DND-41 (cell line): ENCODE data around the gene ELF4.
A peak's percentile ranks its signal among the peaks of the same experiment; 100 is the strongest.

Source experiments
- ATAC-seq: fragments of 200-7000 bp; cut with Tn5 transposase; 3 replicates; pipeline ENCODE4 v1.9.1; 2021; ENCODE audit warnings: low read depth; ENCODE audit not compliant: insufficient read depth
- DNase-seq: peaks from one replicate; pipeline ENCODE4 v3.0.0-alpha.2; 2020
- H2AFZ ChIP-seq: 2 replicates; pipeline ENCODE4 v1.6.0; 2012; ENCODE audit warnings: low read depth, low read length
- H3K27ac ChIP-seq: 2 replicates; pipeline ENCODE4 v1.5.1; 2012; ENCODE audit warnings: low read length, inconsistent platforms
- H3K27me3 ChIP-seq: fragments of 200-600 bp; sonication (generic); 2 replicates; pipeline ENCODE4 v1.6.0; 2012; ENCODE audit warnings: low read length, mild to moderate bottlenecking, inconsistent platforms; ENCODE audit not compliant: insufficient read depth, poor library complexity
- H3K36me3 ChIP-seq: 2 replicates; pipeline ENCODE4 v1.5.1; 2012; ENCODE audit warnings: low read length, inconsistent platforms; ENCODE audit not compliant: insufficient read depth
- H3K4me1 ChIP-seq: 2 replicates; pipeline ENCODE4 v1.5.1; 2012; ENCODE audit warnings: mild to moderate bottlenecking, low read length; ENCODE audit not compliant: insufficient read depth
- H3K4me2 ChIP-seq: 2 replicates; pipeline ENCODE4 v1.6.0; 2012; ENCODE audit warnings: mild to moderate bottlenecking, moderate library complexity, low read length, inconsistent platforms; ENCODE audit not compliant: insufficient read depth
- H3K4me3 ChIP-seq, 2 experiments: fragments of 200-600 bp in 1 of 2; shearing (Covaris generic) in 1 of 2; 2 replicates each; pipeline ENCODE4 v1.5.1; 2012 to 2016; ENCODE audit warnings: inconsistent platforms in 2 of 2, low read length in 2 of 2, mild to moderate bottlenecking in 2 of 2, low read depth in 1 of 2, moderate library complexity in 1 of 2
- H3K79me2 ChIP-seq: 2 replicates; pipeline ENCODE4 v1.6.0; 2012; ENCODE audit warnings: low read length, inconsistent platforms; ENCODE audit not compliant: insufficient read depth
- H3K9ac ChIP-seq: 2 replicates; pipeline ENCODE4 v1.6.0; 2012; ENCODE audit warnings: low read depth, mild to moderate bottlenecking, inconsistent platforms, low read length, moderate library complexity
- H3K9me3 ChIP-seq: 2 replicates; pipeline ENCODE4 v1.5.1; 2012; ENCODE audit warnings: low read length, moderate library complexity, mild to moderate bottlenecking, inconsistent platforms; ENCODE audit not compliant: insufficient read depth, severe bottlenecking
- H4K20me1 ChIP-seq: 2 replicates; pipeline ENCODE4 v1.6.0; 2012; ENCODE audit warnings: low read length; ENCODE audit not compliant: insufficient read depth
- CTCF ChIP-seq: IDR thresholded peaks from 2 replicates; pipeline ENCODE4 v1.5.1; 2012; ENCODE audit warnings: borderline replicate concordance, low read length, moderate library complexity, mild to moderate bottlenecking; ENCODE audit not compliant: poor library complexity, severe bottlenecking; ENCODE audit errors: extremely low read depth
- EZH2 ChIP-seq: IDR thresholded peaks from 3 replicates; pipeline ENCODE4 v1.6.1; 2012; ENCODE audit warnings: borderline replicate concordance, low read depth, mild to moderate bottlenecking, moderate library complexity, low read length, inconsistent platforms; ENCODE audit not compliant: severe bottlenecking

The ELF4 gene

GRCh38 chrX:130120321-130120731 is 10.0 kb upstream of the ELF4 start:
- no peaks in the 10 kb centered on the region for H3K79me2 ChIP-seq
- H3K27me3 ChIP-seq, result no peaks in the 10 kb centered on the region
- H3K27ac ChIP-seq, result peak overlapping the region; percentile 10; the same call in 1 of the 2 replicates
- peak overlapping the region; percentile 54 for H3K9ac ChIP-seq
- no peak for TF ChIP-seq EZH2
- no peak for TF ChIP-seq CTCF
- H3K4me2 ChIP-seq, result peak overlapping the region; percentile 66
- H3K9me3 ChIP-seq, result no peaks in the 10 kb centered on the region
- DNase-seq, result no peak
- peaks cover 14% of the 10 kb centered on the region for H3K4me1 ChIP-seq
- ATAC-seq, result peak; percentile 60
- peak overlapping the region; percentile 77 for H2AFZ ChIP-seq
- H4K20me1 ChIP-seq, result no peaks in the 10 kb centered on the region
- H3K36me3 ChIP-seq, result peaks cover 3% of the 10 kb centered on the region; the same call in 1 of the 2 replicates
- H3K4me3 ChIP-seq, result peak overlapping the region in 1 of 2 experiments; percentile 49; a peak in 1 of 4 replicates

GRCh38 chrX:130119312-130119898 is 9.1 kb upstream of the ELF4 start:
- no peak for ATAC-seq

GRCh38 chrX:130118441-130119311 is 8.4 kb upstream of the ELF4 start:
- ATAC-seq (no peak), DNase-seq (no peak)
- H3K4me3 ChIP-seq, result no peak overlapping the region
- H4K20me1 ChIP-seq, result no peaks in the 10 kb centered on the region
- H3K4me1 ChIP-seq, result peaks cover 14% of the 10 kb centered on the region
- no peaks in the 10 kb centered on the region for H3K27me3 ChIP-seq
- no peaks in the 10 kb centered on the region for H3K9me3 ChIP-seq
- H2AFZ ChIP-seq, result no peak overlapping the region
- TF ChIP-seq CTCF, result no peak
- TF ChIP-seq EZH2, result no peak
- no peak overlapping the region for H3K27ac ChIP-seq
- no peaks in the 10 kb centered on the region for H3K36me3 ChIP-seq
- no peak overlapping the region for H3K9ac ChIP-seq
- H3K79me2 ChIP-seq, result no peaks in the 10 kb centered on the region
- no peak overlapping the region for H3K4me2 ChIP-seq

More at GRCh38 chrX:130119312-130119898, 9.1 kb upstream of the ELF4 start:
- Histone ChIP-seq H2AFZ (no peak overlapping the region), H3K9ac (no peak overlapping the region), H3K9me3 (no peaks in the 10 kb centered on the region), H3K27ac (no peak overlapping the region), H4K20me1 (no peaks in the 10 kb centered on the region), H3K4me2 (no peak overlapping the region), H3K79me2 (no peaks in the 10 kb centered on the region), H3K27me3 (no peaks in the 10 kb centered on the region), H3K36me3 (no peaks in the 10 kb centered on the region), H3K4me3 (no peak overlapping the region), H3K4me1 (peaks cover 14% of the 10 kb centered on the region)
- TF ChIP-seq CTCF (no peak), EZH2 (no peak)
- DNase-seq, result no peak
